ENCODE results near the gene HHAT. TPM values are rescaled to one million over a fixed set of nuclear protein-coding genes. Genes with fewer than 3 reads are reported as not detected.
A peak's percentile ranks its signal among the peaks of the same experiment; 100 is the strongest.

HHAT gene
- total RNA-seq, 1 donor from 2014 or later: 4.7 TPM

- no peaks in the 10 kb centered on the region for H3K36me3 ChIP-seq (ENCODE audit: control insufficient read depth in 3 of 3, insufficient read depth in 3 of 3, low read length in 3 of 3)
- no peaks in the 10 kb centered on the region for H3K27me3 ChIP-seq (ENCODE audit: control insufficient read depth in 3 of 3, insufficient read depth in 3 of 3, low read length in 3 of 3)
- H3K27ac ChIP-seq (ENCODE audit: low read depth, low read length): no peak overlapping the region
- H3K4me3 ChIP-seq (ENCODE audit: low read length in 3 of 3): no peak overlapping the region
- H3K4me1 ChIP-seq (ENCODE audit: control insufficient read depth in 3 of 3, insufficient read depth in 3 of 3, low read length in 3 of 3): peaks cover 6 to 12% (median 7%) of the 10 kb centered on the region in 3 donors
- no peaks in the 10 kb centered on the region for H3K9me3 ChIP-seq (ENCODE audit: control insufficient read depth in 3 of 3, low read length in 3 of 3)
- H3K9ac ChIP-seq (ENCODE audit: low read depth in 1 of 3, low read length in 3 of 3): no peak overlapping the region
These were observed 1.7 kb downstream of the HHAT start for GRCh38 chr1:210330279-210330866.

GRCh38 chr1:210332233-210332632, 3.5 kb downstream of the HHAT start:
- no peaks in the 10 kb centered on the region for H3K9me3 ChIP-seq (ENCODE audit: control insufficient read depth in 3 of 3, low read length in 3 of 3)
- H3K27me3 ChIP-seq (ENCODE audit: control insufficient read depth in 3 of 3, insufficient read depth in 3 of 3, low read length in 3 of 3): no peaks in the 10 kb centered on the region
- H3K36me3 ChIP-seq (ENCODE audit: control insufficient read depth in 3 of 3, insufficient read depth in 3 of 3, low read length in 3 of 3): no peaks in the 10 kb centered on the region

GRCh38 chr1:210332719-210333398, 4.2 kb downstream of the HHAT start:
- Histone ChIP-seq H3K9me3 (ENCODE audit: control insufficient read depth in 3 of 3, low read length in 3 of 3) (no peaks in the 10 kb centered on the region), H3K4me3 (ENCODE audit: low read length in 3 of 3) (no peak overlapping the region), H3K9ac (ENCODE audit: low read depth in 1 of 3, low read length in 3 of 3) (no peak overlapping the region), H3K27ac (ENCODE audit: low read depth, low read length) (no peak overlapping the region), H3K27me3 (ENCODE audit: control insufficient read depth in 3 of 3, insufficient read depth in 3 of 3, low read length in 3 of 3) (no peaks in the 10 kb centered on the region), H3K4me1 (ENCODE audit: control insufficient read depth in 3 of 3, insufficient read depth in 3 of 3, low read length in 3 of 3) (peaks cover 6 to 12% (median 7%) of the 10 kb centered on the region in 3 donors), H3K36me3 (ENCODE audit: control insufficient read depth in 3 of 3, insufficient read depth in 3 of 3, low read length in 3 of 3) (no peaks in the 10 kb centered on the region)

More at GRCh38 chr1:210332233-210332632, 3.5 kb downstream of the HHAT start:
- Histone ChIP-seq H3K9ac (ENCODE audit: low read depth in 1 of 3, low read length in 3 of 3) (no peak overlapping the region), H3K4me1 (ENCODE audit: control insufficient read depth in 3 of 3, insufficient read depth in 3 of 3, low read length in 3 of 3) (peaks cover 6 to 12% (median 7%) of the 10 kb centered on the region in 3 donors), H3K27ac (ENCODE audit: low read depth, low read length) (no peak overlapping the region), H3K4me3 (ENCODE audit: low read length in 3 of 3) (no peak overlapping the region)

- Histone ChIP-seq H3K27ac (ENCODE audit: low read depth, low read length) (no peak overlapping the region), H3K9ac (ENCODE audit: low read depth in 1 of 3, low read length in 3 of 3) (no peak overlapping the region), H3K27me3 (ENCODE audit: control insufficient read depth in 3 of 3, insufficient read depth in 3 of 3, low read length in 3 of 3) (no peaks in the 10 kb centered on the region), H3K4me3 (ENCODE audit: low read length in 3 of 3) (no peak overlapping the region), H3K36me3 (ENCODE audit: control insufficient read depth in 3 of 3, insufficient read depth in 3 of 3, low read length in 3 of 3) (no peaks in the 10 kb centered on the region), H3K4me1 (ENCODE audit: control insufficient read depth in 3 of 3, insufficient read depth in 3 of 3, low read length in 3 of 3) (no peaks in the 10 kb centered on the region), H3K9me3 (ENCODE audit: control insufficient read depth in 3 of 3, low read length in 3 of 3) (no peaks in the 10 kb centered on the region)
These were observed 6.3 kb downstream of the HHAT start for GRCh38 chr1:210335001-210335400.

- H3K4me1 ChIP-seq (ENCODE audit: control insufficient read depth in 3 of 3, insufficient read depth in 3 of 3, low read length in 3 of 3): no peaks in the 10 kb centered on the region
- H3K27me3 ChIP-seq (ENCODE audit: control insufficient read depth in 3 of 3, insufficient read depth in 3 of 3, low read length in 3 of 3): no peaks in the 10 kb centered on the region
- no peaks in the 10 kb centered on the region for H3K36me3 ChIP-seq (ENCODE audit: control insufficient read depth in 3 of 3, insufficient read depth in 3 of 3, low read length in 3 of 3)
- no peak overlapping the region for H3K9ac ChIP-seq (ENCODE audit: low read depth in 1 of 3, low read length in 3 of 3)
- H3K27ac ChIP-seq (ENCODE audit: low read depth, low read length): no peak overlapping the region
- no peaks in the 10 kb centered on the region for H3K9me3 ChIP-seq (ENCODE audit: control insufficient read depth in 3 of 3, low read length in 3 of 3)
- H3K4me3 ChIP-seq (ENCODE audit: low read length in 3 of 3): no peak overlapping the region
These were observed 7.7 kb downstream of the HHAT start for GRCh38 chr1:210336362-210336761.

- Histone ChIP-seq H3K9me3 (ENCODE audit: control insufficient read depth in 3 of 3, low read length in 3 of 3) (no peaks in the 10 kb centered on the region), H3K27me3 (ENCODE audit: control insufficient read depth in 3 of 3, insufficient read depth in 3 of 3, low read length in 3 of 3) (no peaks in the 10 kb centered on the region), H3K36me3 (ENCODE audit: control insufficient read depth in 3 of 3, insufficient read depth in 3 of 3, low read length in 3 of 3) (no peaks in the 10 kb centered on the region)
These were observed 10.8 kb downstream of the HHAT start for GRCh38 chr1:210339500-210339899.

GRCh38 chr1:210340311-210340710, 11.6 kb downstream of the HHAT start:
- no peak overlapping the region for H3K9ac ChIP-seq (ENCODE audit: low read depth in 1 of 3, low read length in 3 of 3)
- H3K27ac ChIP-seq (ENCODE audit: low read depth, low read length): no peak overlapping the region
- peaks cover 0 to 5% (median 0%) of the 10 kb centered on the region in 3 donors for H3K4me1 ChIP-seq (ENCODE audit: control insufficient read depth in 3 of 3, insufficient read depth in 3 of 3, low read length in 3 of 3)
- H3K4me3 ChIP-seq (ENCODE audit: low read length in 3 of 3): no peak overlapping the region
- no peaks in the 10 kb centered on the region for H3K9me3 ChIP-seq (ENCODE audit: control insufficient read depth in 3 of 3, low read length in 3 of 3)
- no peaks in the 10 kb centered on the region for H3K36me3 ChIP-seq (ENCODE audit: control insufficient read depth in 3 of 3, insufficient read depth in 3 of 3, low read length in 3 of 3)
- H3K27me3 ChIP-seq (ENCODE audit: control insufficient read depth in 3 of 3, insufficient read depth in 3 of 3, low read length in 3 of 3): no peaks in the 10 kb centered on the region

More at GRCh38 chr1:210339500-210339899, 10.8 kb downstream of the HHAT start:
- no peak overlapping the region for H3K27ac ChIP-seq (ENCODE audit: low read depth, low read length)
- peaks cover 0 to 5% (median 0%) of the 10 kb centered on the region in 3 donors for H3K4me1 ChIP-seq (ENCODE audit: control insufficient read depth in 3 of 3, insufficient read depth in 3 of 3, low read length in 3 of 3)
- H3K4me3 ChIP-seq (ENCODE audit: low read length in 3 of 3): no peak overlapping the region
- no peak overlapping the region for H3K9ac ChIP-seq (ENCODE audit: low read depth in 1 of 3, low read length in 3 of 3)

- Histone ChIP-seq H3K36me3 (ENCODE audit: control insufficient read depth in 3 of 3, insufficient read depth in 3 of 3, low read length in 3 of 3) (no peaks in the 10 kb centered on the region), H3K9me3 (ENCODE audit: control insufficient read depth in 3 of 3, low read length in 3 of 3) (no peaks in the 10 kb centered on the region), H3K4me3 (ENCODE audit: low read length in 3 of 3) (no peak overlapping the region), H3K9ac (ENCODE audit: low read depth in 1 of 3, low read length in 3 of 3) (no peak overlapping the region), H3K27ac (ENCODE audit: low read depth, low read length) (no peak overlapping the region), H3K27me3 (ENCODE audit: control insufficient read depth in 3 of 3, insufficient read depth in 3 of 3, low read length in 3 of 3) (no peaks in the 10 kb centered on the region), H3K4me1 (ENCODE audit: control insufficient read depth in 3 of 3, insufficient read depth in 3 of 3, low read length in 3 of 3) (peaks cover 0 to 5% (median 0%) of the 10 kb centered on the region in 3 donors)
These were observed 12.1 kb downstream of the HHAT start for GRCh38 chr1:210340841-210341240.

GRCh38 chr1:210342986-210343780, 14.5 kb downstream of the HHAT start:
- Histone ChIP-seq H3K9me3 (ENCODE audit: control insufficient read depth in 3 of 3, low read length in 3 of 3) (no peaks in the 10 kb centered on the region), H3K36me3 (ENCODE audit: control insufficient read depth in 3 of 3, insufficient read depth in 3 of 3, low read length in 3 of 3) (no peaks in the 10 kb centered on the region), H3K4me3 (ENCODE audit: low read length in 3 of 3) (peak overlapping the region in 2 of 3 donors; percentile 33 to 45), H3K4me1 (ENCODE audit: control insufficient read depth in 3 of 3, insufficient read depth in 3 of 3, low read length in 3 of 3) (peaks cover 0 to 5% (median 0%) of the 10 kb centered on the region in 3 donors), H3K27ac (ENCODE audit: low read depth, low read length) (no peak overlapping the region), H3K27me3 (ENCODE audit: control insufficient read depth in 3 of 3, insufficient read depth in 3 of 3, low read length in 3 of 3) (no peaks in the 10 kb centered on the region), H3K9ac (ENCODE audit: low read depth in 1 of 3, low read length in 3 of 3) (no peak overlapping the region)

- Histone ChIP-seq H3K9ac (ENCODE audit: low read depth in 1 of 3, low read length in 3 of 3) (no peak overlapping the region), H3K4me1 (ENCODE audit: control insufficient read depth in 3 of 3, insufficient read depth in 3 of 3, low read length in 3 of 3) (peaks cover 0 to 5% (median 0%) of the 10 kb centered on the region in 3 donors), H3K36me3 (ENCODE audit: control insufficient read depth in 3 of 3, insufficient read depth in 3 of 3, low read length in 3 of 3) (no peaks in the 10 kb centered on the region), H3K27ac (ENCODE audit: low read depth, low read length) (no peak overlapping the region), H3K27me3 (ENCODE audit: control insufficient read depth in 3 of 3, insufficient read depth in 3 of 3, low read length in 3 of 3) (no peaks in the 10 kb centered on the region), H3K4me3 (ENCODE audit: low read length in 3 of 3) (no peak overlapping the region), H3K9me3 (ENCODE audit: control insufficient read depth in 3 of 3, low read length in 3 of 3) (no peaks in the 10 kb centered on the region)
These were observed 16.0 kb downstream of the HHAT start for GRCh38 chr1:210344706-210345105.

Measured in skeletal muscle tissue (tissue), 4 donors.